Camera-type eye (tissue), 1 donor: ENCODE results near the gene WDR73. TPM values are rescaled to one million over a fixed set of nuclear protein-coding genes. Genes with fewer than 3 reads are reported as not detected.

Experiments used
- total RNA-seq: library from RNA; depleted of rRNA; stranded (reverse); fragments of >200 nt; gene quantifications from one replicate; pipeline ENCODE4 v1.2.3, GENCODE V29; 2014

WDR73 gene
- 41.0 TPM for total RNA-seq

DNA sequence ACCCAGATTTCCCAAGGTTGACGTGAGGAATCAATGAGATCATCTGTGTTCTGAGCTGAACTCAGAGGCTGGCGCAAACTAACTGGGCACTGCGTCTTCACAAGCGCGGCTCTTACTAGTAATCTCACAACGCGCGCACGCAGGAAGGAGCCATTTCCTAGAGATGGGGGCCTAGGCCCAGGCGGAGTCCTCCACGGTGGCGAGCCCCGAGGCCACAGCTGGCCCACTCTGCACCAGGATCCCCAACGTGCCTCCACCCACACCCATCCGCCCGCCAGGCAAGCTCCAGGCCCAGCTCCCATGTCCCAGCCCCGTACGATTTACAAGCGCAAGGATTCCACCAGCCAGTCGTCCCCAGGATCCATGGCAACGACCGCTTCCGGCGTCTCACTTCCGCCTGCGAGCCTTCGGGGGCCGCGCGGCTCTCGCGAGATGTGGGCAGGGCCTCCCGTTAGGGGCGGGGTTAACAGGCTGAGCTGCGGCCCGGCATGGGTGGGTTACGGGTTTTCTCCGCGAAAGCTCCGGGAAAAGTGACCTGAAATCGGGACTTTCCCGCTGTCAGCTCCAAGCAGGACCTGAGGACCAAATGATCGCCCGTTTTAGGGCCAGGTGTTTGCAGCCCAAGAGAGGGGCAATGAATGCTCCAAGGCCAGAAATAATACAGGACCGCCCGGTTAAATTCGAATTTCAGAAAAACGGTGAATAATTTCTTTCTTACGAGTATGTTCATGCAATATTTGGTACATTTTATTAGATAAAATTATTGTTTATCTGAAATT is at the start of gene WDR73:
TSS of gene WDR73 (minus strand) at position 374 of the 779 bp plus-strand sequence. CDS start at position 365, 9 bp downstream.

DNA sequence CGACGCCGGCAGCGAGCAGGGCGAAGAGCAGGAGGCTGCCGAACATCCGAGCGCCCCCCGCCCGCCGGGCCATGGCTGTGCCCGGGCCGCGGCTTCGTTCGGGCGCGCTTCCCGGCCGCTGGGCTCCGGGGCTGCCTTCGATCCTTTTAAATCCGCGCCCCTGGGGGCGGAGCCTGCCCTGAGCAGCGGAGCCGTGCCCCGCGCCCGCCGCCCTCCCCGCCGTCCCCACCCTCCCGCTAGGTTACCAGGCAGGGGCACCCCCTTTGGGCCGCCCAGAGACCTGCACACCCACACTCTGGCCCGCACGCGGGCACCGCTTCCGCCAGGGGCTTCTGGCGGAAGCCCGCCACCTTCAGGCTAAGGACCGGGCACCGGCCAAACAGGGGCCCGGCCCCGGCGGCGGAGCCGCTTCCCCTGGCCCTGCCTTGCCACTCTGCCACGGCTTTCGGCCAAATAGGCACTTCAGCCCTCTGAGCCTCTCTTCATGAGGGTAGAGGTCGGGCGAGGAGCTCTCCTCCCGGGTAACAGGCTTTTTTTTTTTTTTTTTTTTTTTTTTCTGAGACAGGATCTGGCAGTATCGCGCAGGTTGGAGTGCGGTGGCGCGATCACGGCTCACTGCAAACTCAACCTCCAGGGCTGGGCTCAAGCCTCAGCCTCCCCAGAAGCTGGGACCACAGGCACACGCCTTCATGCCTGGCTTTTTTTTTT is 4.2 kb upstream of the WDR73 start, which contains the start of gene NMB:
TSS of gene NMB (minus strand) at position 120 of the 708 bp plus-strand sequence. CDS start at position 73, 47 bp downstream.

DNA sequence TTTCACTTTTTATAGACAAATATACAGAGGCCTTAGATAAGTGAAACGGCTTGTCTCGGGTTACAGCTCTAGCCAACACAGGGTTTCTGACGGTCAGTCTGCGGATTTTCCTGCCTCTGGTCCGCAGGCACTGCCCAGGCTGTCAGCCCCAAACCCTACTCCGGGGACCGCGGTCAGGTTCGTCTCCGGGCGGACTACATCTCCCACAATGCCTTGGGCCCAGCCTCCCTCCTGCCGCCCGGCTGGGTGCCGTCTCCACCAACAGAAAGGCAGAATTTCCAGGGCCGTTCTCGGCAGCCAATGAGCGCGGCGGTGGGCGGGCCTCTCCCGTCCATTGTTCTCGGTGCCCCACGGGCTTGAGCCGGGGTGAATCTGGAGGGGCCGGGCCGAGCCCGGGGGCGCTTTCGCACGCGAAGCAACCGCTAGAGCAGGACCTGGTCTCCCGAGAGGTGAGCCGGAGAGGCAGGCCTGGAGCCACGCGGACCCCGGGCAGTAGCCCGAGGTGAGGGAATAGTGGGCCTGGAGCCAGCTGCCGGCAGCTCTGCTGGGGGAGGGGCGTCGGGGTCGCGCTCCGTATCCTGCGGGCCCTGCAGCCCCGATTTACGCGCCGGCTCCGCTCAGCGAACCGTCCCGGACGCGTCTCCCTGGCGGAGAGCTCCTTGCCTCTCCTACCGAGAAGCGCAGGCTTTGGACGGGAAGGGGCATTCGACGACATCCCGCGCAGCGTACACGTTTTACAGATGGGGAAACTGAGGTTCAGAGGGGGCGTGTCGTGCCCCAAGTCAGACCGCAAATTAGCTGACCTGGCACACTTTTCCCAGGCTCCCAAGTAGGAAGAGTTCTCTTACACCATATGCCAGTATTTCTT is 53.2 kb downstream of the WDR73 start, which contains the start of gene ZSCAN2:
TSS of gene ZSCAN2 (plus strand) at position 323 of the 868 bp plus-strand sequence. CDS start 2,919 bp downstream, outside the sequence.

Other genes starting within 250 kb of the WDR73 start
- gene ZSCAN2, start 53.3 kb downstream of the WDR73 start, total RNA-seq, result 32.3 TPM
- 1.5 TPM for gene NMB, start 3.9 kb upstream of the WDR73 start, total RNA-seq
- gene SEC11A, start 61.9 kb upstream of the WDR73 start, total RNA-seq, result 133 TPM
- 17.2 TPM for gene ZNF592, start 94.3 kb upstream of the WDR73 start, total RNA-seq
- gene ALPK3, start 163.1 kb upstream of the WDR73 start, total RNA-seq, result 11.1 TPM
- gene SLC28A1, start 230.4 kb upstream of the WDR73 start, total RNA-seq, result 0.16 TPM